Prostate gland (tissue), 2 donors: ENCODE results near the gene CSNK1G1. TPM values are rescaled to one million over a fixed set of nuclear protein-coding genes. Genes with fewer than 3 reads are reported as not detected.
"Not testable (repeated sequence)": the region's sequence is repeated elsewhere in the genome, so short reads cannot be mapped to it uniquely, and the experiment has no call there.

Experiments used
- DNase-seq: peaks from one replicate; pipeline ENCODE4 v3.0.0-alpha.2; 2019; ENCODE audit warnings: low spot score
- H3K27ac ChIP-seq, 2 donors: fragments of 200-600 bp; sonication (generic); 2 replicates each; pipeline ENCODE4 v1.5.1; 2017 to 2019
- H3K27me3 ChIP-seq: fragments of 200-600 bp; sonication (generic); replicated peaks from 2 replicates; pipeline ENCODE4 v1.5.1; 2019; ENCODE audit not compliant: insufficient read depth
- H3K36me3 ChIP-seq, 2 donors: fragments of 200-600 bp; sonication (generic); 1 replicate in 1 of 2; 2 replicates in 1 of 2; pipeline versions ENCODE4 v1.5.1 to v1.8.1; 2017 to 2019
- H3K4me1 ChIP-seq: fragments of 200-600 bp; sonication (generic); replicated peaks from 2 replicates; pipeline ENCODE4 v1.5.1; 2019
- H3K4me3 ChIP-seq, 2 donors: fragments of 200-600 bp; sonication (generic); 2 replicates each; pipeline ENCODE4 v1.5.1; 2017 to 2019
- H3K9me3 ChIP-seq: fragments of 200-600 bp; sonication (generic); 2 replicates; pipeline ENCODE4 v1.5.1; 2017
- POLR2A ChIP-seq: fragments of 450-650 bp; IDR thresholded peaks from one replicate; pipeline ENCODE4 v1.6.1; 2016; ENCODE audit warnings: antibody characterized with exemption, mild to moderate bottlenecking
- POLR2AphosphoS5 ChIP-seq: sonication (generic); formaldehyde crosslinking; IDR thresholded peaks from one replicate; pipeline ENCODE4 v1.6.1; 2017; ENCODE audit warnings: antibody characterized with exemption
- WGBS: methylation state at CpG from one replicate; pipeline ENCODE4 v1.1.5; 2018; 5-methylcytosine and 5-hydroxymethylcytosine counted together
- intact Hi-C: fragments of 100-400 bp; cut with DNase I; formaldehyde crosslinking; loops from one replicate; pipeline ENCODE4 v1.14.2; 2022
- total RNA-seq, 2 donors: library from RNA; depleted of rRNA; stranded (reverse); fragments of >200 nt; gene quantifications; one replicate each; pipeline ENCODE4 v1.1.0, GENCODE V29; 2016
- TF ChIP-seq, protein P1 (sequence below), 4 experiments: fragments of 200-600 bp in 2 of 4; fragments of 450-650 bp in 2 of 4; sonication (generic) in 2 of 4; IDR thresholded peaks; 1 replicate in 3 of 4; 2 replicates in 1 of 4; pipeline ENCODE4 v1.5.1; 2016 to 2019; ENCODE audit warnings: antibody characterized with exemption in 4 of 4, mild to moderate bottlenecking in 2 of 4, moderate library complexity in 2 of 4

The CSNK1G1 gene
- total RNA-seq, 2 donors from 2014 or later, result 9.2 to 20.6 TPM

DNA sequence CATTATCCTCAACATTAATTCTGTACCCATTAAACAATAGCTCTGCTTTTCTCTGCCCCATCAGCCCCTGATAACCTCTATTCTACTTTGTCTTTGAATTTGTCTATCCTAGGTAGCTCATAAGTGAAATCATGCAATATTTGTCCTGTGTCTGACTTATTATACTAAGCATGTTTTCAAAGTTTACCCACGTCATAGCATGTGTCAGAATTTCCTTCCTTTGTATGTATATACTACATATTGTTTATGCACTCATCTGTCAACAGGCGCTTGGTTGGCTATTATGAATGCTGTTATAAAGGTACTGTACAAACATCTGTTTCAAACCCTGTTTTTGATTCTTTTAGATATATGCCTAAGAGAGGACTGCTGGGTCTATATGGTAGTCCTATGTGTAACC is 18.2 kb downstream of the CSNK1G1 start:
- H3K36me3 ChIP-seq, result no peaks in the 10 kb centered on the region
- TF ChIP-seq, protein P1, sequence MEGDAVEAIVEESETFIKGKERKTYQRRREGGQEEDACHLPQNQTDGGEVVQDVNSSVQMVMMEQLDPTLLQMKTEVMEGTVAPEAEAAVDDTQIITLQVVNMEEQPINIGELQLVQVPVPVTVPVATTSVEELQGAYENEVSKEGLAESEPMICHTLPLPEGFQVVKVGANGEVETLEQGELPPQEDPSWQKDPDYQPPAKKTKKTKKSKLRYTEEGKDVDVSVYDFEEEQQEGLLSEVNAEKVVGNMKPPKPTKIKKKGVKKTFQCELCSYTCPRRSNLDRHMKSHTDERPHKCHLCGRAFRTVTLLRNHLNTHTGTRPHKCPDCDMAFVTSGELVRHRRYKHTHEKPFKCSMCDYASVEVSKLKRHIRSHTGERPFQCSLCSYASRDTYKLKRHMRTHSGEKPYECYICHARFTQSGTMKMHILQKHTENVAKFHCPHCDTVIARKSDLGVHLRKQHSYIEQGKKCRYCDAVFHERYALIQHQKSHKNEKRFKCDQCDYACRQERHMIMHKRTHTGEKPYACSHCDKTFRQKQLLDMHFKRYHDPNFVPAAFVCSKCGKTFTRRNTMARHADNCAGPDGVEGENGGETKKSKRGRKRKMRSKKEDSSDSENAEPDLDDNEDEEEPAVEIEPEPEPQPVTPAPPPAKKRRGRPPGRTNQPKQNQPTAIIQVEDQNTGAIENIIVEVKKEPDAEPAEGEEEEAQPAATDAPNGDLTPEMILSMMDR (IDR thresholded peaks at IDR 0.05), result no peak
- no peak for TF ChIP-seq POLR2AphosphoS5
- TF ChIP-seq POLR2A, result no peak
- H3K4me1 ChIP-seq, result no peaks in the 10 kb centered on the region
- intact Hi-C loops, result no loop called here
- H3K4me3 ChIP-seq, result no peak overlapping the region
- no peaks in the 10 kb centered on the region for H3K27me3 ChIP-seq
- no peaks in the 10 kb centered on the region for H3K9me3 ChIP-seq
- DNase-seq, result no peak
- WGBS, result 93% methylated on average over 2 of the region's 2 CpGs
- no peak overlapping the region for H3K27ac ChIP-seq

DNA sequence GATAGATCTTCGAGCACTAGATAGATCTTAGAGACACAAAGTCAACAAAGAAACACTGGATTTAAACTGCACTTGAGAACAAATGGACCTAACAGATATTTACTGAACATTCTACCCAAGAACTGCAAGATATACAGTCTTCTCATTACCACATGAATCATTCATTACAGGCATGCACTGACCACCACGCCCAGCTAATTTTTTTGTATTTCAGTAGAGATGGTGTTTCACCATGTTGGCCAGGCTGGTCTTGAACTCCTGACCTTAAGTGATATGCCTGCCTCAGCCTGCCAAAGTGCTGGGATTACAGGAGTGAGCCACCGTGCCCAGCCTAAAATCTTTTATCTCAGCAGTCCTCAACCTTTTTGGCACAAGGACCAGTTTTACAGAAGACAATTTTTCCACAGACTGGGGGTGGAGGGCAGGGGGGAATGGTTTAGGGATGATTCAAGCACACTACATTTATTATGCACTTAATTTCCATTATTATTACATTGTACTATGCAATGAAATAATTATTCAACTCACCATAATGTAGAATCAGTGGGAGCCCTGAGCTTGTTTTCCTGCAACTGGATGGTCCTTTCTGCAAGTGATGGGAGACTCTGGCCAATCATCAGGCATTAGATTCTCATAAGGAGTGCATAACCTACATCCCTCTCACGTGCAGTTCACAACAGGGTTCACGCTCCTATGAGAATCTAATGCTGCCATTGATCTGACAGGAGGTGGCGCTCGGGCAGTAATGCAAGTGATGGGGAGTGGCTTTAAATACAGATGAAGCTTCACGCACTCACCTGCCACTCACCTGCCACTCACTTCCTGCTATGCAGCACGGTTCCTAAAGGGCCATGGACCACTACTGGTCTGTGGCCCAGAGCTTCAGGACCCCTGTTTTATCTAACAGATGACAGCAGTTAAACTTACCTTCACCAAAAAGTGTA is 21.7 kb downstream of the CSNK1G1 start:
- Histone ChIP-seq H3K4me3 (no peak overlapping the region), H3K27ac (no peak overlapping the region), H3K4me1 (no peaks in the 10 kb centered on the region), H3K27me3 (no peaks in the 10 kb centered on the region), H3K9me3 (no peaks in the 10 kb centered on the region), H3K36me3 (no peaks in the 10 kb centered on the region)
- TF ChIP-seq POLR2AphosphoS5 (no peak), POLR2A (no peak)
- TF ChIP-seq, protein P1 (IDR thresholded peaks at IDR 0.05), result no peak
- DNase-seq, result no peak
- WGBS, result 84% methylated on average over 9 of the region's 9 CpGs
- intact Hi-C loops, result no loop called here

DNA sequence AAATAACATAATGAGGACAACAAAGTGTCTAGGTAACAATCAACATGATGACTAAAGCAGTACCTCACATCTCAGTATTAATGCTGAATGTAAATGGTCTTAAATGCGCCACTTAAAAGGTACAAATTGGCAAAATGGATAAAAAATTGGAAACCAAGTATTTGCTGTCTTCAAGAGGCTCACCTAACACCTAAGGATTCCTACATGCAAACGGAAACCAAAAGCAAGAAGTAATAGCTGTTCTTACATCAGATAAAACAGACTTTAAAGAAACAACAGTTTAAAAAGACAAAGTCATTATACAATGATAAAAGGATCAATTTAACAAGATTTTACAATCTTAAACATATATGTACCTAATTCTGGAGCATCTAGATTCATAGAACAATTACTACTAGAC is 22.5 kb downstream of the CSNK1G1 start:
- TF ChIP-seq, protein P1 (IDR thresholded peaks at IDR 0.05), result no peak
- TF ChIP-seq POLR2AphosphoS5 (no peak), POLR2A (no peak)
- no peaks in the 10 kb centered on the region for H3K36me3 ChIP-seq
- 95% methylated on average over 2 of the region's 2 CpGs for WGBS
- intact Hi-C loops, result no loop called here
- H3K27ac ChIP-seq, result no peak overlapping the region
- no peaks in the 10 kb centered on the region for H3K27me3 ChIP-seq
- no peaks in the 10 kb centered on the region for H3K4me1 ChIP-seq
- H3K4me3 ChIP-seq, result no peak overlapping the region
- H3K9me3 ChIP-seq, result no peaks in the 10 kb centered on the region
- DNase-seq, result no peak

DNA sequence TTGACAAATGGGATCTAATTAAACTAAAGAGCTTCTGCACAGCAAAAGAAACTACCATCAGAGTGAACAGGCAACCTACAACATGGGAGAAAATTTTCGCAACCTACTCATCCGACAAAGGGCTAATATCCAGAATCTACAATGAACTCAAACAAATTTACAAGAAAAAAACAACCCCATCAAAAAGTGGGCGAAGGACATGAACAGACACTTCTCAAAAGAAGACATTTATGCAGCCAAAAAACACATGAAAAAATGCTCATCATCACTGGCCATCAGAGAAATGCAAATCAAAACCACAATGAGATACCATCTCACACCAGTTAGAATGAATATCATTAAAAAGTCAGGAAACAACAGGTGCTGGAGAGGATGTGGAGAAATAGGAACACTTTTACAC is 24.3 kb downstream of the CSNK1G1 start:
- whole genome bisulfite sequencing, result 89% methylated on average over 3 of the region's 3 CpGs
- intact Hi-C loops, DNase-seq: not testable (repeated sequence)

DNA sequence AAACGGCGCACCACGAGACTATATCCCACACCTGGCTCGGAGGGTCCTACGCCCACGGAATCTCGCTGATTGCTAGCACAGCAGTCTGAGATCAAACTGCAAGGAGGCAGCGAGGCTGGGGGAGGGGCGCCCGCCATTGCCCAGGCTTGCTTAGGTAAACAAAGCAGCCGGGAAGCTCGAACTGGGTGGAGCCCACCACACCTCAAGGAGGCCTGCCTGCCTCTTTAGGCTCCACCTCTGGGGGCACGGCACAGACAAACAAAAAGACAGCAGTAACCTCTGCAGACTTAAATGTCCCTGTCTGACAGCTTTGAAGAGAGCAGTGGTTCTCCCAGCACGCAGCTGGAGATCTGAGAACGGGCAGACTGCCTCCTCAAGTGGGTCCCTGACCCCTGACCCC is 29.0 kb downstream of the CSNK1G1 start:
- H3K4me1 ChIP-seq, H3K27me3 ChIP-seq, DNase-seq, H3K9me3 ChIP-seq, H3K4me3 ChIP-seq, intact Hi-C loops, H3K27ac ChIP-seq, H3K36me3 ChIP-seq: not testable (repeated sequence)
- WGBS, result 19% methylated on average over 5 of the region's 15 CpGs

More for the DNA sequence above, 24.3 kb downstream of the CSNK1G1 start:
- not testable (repeated sequence) for H3K27me3 ChIP-seq, H3K27ac ChIP-seq, H3K4me1 ChIP-seq, H3K4me3 ChIP-seq, H3K36me3 ChIP-seq, H3K9me3 ChIP-seq

DNA sequence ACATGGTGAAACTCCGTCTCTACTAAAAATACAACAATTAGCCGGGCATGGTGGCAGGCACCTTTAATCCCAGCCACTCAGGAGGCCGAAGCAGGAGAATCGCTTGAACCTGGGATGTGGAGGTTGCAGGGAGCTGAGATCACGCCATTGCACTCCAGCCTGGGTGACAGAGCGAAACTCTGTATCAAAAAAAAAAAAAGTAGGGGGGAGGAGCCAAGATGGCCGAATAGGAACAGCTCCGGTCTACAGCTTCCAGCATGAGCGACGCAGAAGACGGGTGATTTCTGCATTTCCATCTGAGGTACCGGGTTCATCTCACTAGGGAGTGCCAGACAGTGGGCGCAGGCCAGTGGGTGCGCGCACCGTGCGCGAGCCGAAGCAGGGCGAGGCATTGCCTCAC is 29.5 kb downstream of the CSNK1G1 start:
- H3K36me3 ChIP-seq, intact Hi-C loops, H3K27me3 ChIP-seq, H3K9me3 ChIP-seq, H3K27ac ChIP-seq, H3K4me1 ChIP-seq, DNase-seq: not testable (repeated sequence)
- 64% methylated on average over 11 of the region's 20 CpGs for WGBS
- H3K4me3 ChIP-seq, result peak overlapping the region; percentile 13 to 19
